ENCODE measurements around the gene LAMP5. TPM values are rescaled to one million over a fixed set of nuclear protein-coding genes. Genes with fewer than 3 reads are reported as not detected.

Gene LAMP5
- total and polyA plus RNA-seq, 2 experiments from 2014 or later: 0.21 to 0.29 TPM

GRCh38 chr20:9490161-9490560 lies 24.2 kb upstream of the LAMP5 start:
- H3F3A ChIP-seq (replicated peaks; ENCODE audit: low read depth): no peaks in the 10 kb centered on the region
- H3K9me2 ChIP-seq (ENCODE audit: insufficient read depth): peaks cover 14% of the 10 kb centered on the region; the same call in 1 of the 2 replicates
- H3K27ac Mint-ChIP-seq: no peak overlapping the region
- no peak for DNase-seq (ENCODE audit: low spot score)
- H4K20me1 ChIP-seq (replicated peaks; ENCODE audit: insufficient read depth): no peaks in the 10 kb centered on the region
- no peak for ATAC-seq
- H3K79me2 ChIP-seq (replicated peaks; ENCODE audit: insufficient read depth): no peaks in the 10 kb centered on the region
- no peaks in the 10 kb centered on the region for H3K9me3 Mint-ChIP-seq
- H3K36me3 Mint-ChIP-seq (ENCODE audit: low read depth): no peaks in the 10 kb centered on the region
- no peaks in the 10 kb centered on the region for H3K27me3 ChIP-seq (ENCODE audit: insufficient read depth)
- peaks cover 7% of the 10 kb centered on the region for H3K27me3 Mint-ChIP-seq (ENCODE audit: insufficient read depth, low read depth, poor library complexity)
- H3K4me1 Mint-ChIP-seq: peaks cover 3% of the 10 kb centered on the region; the same call in 1 of the 3 replicates
- no peak overlapping the region for H3K4me2 ChIP-seq
- no peak overlapping the region for H3K4me3 Mint-ChIP-seq
- H3K4me3 ChIP-seq: no peak overlapping the region
- no peaks in the 10 kb centered on the region for H3K36me3 ChIP-seq (ENCODE audit: insufficient read depth)
- no peak overlapping the region for H3K27ac ChIP-seq (ENCODE audit: low read depth)
- no peak overlapping the region for H2AFZ ChIP-seq
- H3K4me1 ChIP-seq (ENCODE audit: insufficient read depth): no peaks in the 10 kb centered on the region
- no peak for TF ChIP-seq ZNF462 (CRISPR knock-in tag; IDR thresholded peaks at IDR 0.05)
- TF ChIP-seq ZNF114 (CRISPR knock-in tag; IDR thresholded peaks at IDR 0.05): no peak
- TF ChIP-seq REST (IDR thresholded peaks at IDR 0.05; ENCODE audit: unreplicated experiment): no peak
- no peak for TF ChIP-seq ETS1 (IDR thresholded peaks at IDR 0.05)
- TF ChIP-seq EZH2 (IDR thresholded peaks at IDR 0.05; ENCODE audit: low read depth, unreplicated experiment): no peak
- TF ChIP-seq CTCF (conservative IDR thresholded peaks at IDR 0.05; ENCODE audit: low read depth in 2 of 2): no peak
- TF ChIP-seq STAT1 (IDR thresholded peaks at IDR 0.05; ENCODE audit: unreplicated experiment): no peak
- TF ChIP-seq ZNF331 (CRISPR knock-in tag; IDR thresholded peaks at IDR 0.05; ENCODE audit: low read depth): no peak
- TF ChIP-seq JUNB (IDR thresholded peaks at IDR 0.05; ENCODE audit: unreplicated experiment): no peak
- TF ChIP-seq EZH2phosphoT487 (IDR thresholded peaks at IDR 0.05; ENCODE audit: unreplicated experiment): no peak
- TF ChIP-seq NANOG (IDR thresholded peaks at IDR 0.05; ENCODE audit: borderline replicate concordance): no peak
- TF ChIP-seq POLR2AphosphoS5 (IDR thresholded peaks at IDR 0.05; ENCODE audit: low read depth): no peak
- no peak for TF ChIP-seq CREB1 (CRISPR knock-in tag; IDR thresholded peaks at IDR 0.05; ENCODE audit: low read depth)

All from GM23338 (cell line).